GM19239 (cell line): ENCODE results near the gene CSMD2.

Experiments used
- DNase-seq: peaks from one replicate; pipeline ENCODE4 v3.0.0; 2011; ENCODE audit warnings: low spot score; ENCODE audit not compliant: insufficient read length
- FAIRE-seq: peaks from 2 replicates; lab custom pipeline; 2011; peaks lifted over from hg19 to GRCh38; lab: Jason Lieb, UNC

The CSMD2 gene

GRCh38 chr1:34065498-34065897 is 99.5 kb downstream of the CSMD2 start:
- FAIRE-seq (no peak), DNase-seq (no peak)

- no peak for FAIRE-seq
- no peak for DNase-seq
These were observed 104.1 kb downstream of the CSMD2 start for GRCh38 chr1:34060901-34061415.

- FAIRE-seq (no peak), DNase-seq (no peak)
These were observed 104.8 kb downstream of the CSMD2 start for GRCh38 chr1:34060187-34060730.

DNA sequence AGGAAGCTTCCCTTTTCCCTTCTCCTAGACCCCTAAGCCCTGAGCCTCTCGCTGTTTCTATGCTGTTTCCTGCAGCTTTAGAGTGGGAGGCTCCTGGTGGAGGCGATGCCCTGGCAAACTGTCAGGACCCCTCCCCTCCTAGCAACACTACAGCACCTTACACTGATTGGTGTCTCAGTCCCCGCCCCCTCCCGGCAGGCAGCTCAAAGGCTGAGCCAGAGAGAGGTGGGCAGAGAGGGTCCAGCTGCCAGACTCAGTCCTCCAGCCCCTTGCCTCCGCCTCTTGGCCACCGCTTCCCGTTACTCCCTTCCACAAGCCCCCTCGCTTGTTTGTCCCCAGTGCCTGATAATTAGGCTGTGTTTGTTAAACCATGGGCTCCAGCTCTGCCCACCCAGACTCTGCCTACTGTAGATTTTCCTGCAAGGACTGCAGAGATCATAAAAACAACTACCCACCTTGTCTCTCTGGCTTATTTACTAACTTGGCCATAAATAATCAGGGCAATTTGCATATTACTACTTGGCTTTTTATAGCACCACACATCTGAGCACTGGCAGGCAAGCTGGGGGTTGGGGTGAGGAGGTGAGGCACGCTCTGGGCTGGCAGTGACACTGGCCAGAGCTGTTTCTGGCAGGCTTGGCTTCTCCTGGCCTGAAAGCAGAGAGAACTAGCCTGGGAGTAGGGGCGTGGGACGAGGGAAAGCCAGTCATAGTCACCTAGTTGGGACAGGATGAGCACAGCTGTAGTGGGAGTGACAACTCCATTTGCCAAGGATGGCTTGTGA is 107.5 kb downstream of the CSMD2 start:
- no peak for FAIRE-seq
- DNase-seq, result no peak

- no peak for FAIRE-seq
- no peak for DNase-seq
These were observed 109.2 kb downstream of the CSMD2 start for GRCh38 chr1:34055818-34056217.

DNA sequence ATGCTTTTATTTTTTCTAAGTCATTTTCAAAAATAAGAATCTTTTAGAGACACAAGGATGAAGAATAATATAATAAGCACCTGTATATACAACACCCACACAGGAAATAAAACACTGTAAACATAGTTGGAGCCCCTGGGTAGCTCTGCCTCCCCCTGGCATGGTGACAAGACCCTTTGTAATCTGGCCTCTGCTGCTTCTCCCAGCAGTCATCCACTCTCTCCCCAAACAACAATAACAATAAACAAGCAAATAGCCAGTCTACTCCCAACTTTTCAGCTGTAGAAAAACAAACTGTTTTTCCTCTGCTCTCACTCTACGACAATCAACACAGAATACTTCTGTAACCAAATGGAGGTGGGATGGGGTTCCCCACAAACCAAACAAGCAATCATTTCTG is 110.1 kb downstream of the CSMD2 start:
- no peak for FAIRE-seq
- no peak for DNase-seq

DNA sequence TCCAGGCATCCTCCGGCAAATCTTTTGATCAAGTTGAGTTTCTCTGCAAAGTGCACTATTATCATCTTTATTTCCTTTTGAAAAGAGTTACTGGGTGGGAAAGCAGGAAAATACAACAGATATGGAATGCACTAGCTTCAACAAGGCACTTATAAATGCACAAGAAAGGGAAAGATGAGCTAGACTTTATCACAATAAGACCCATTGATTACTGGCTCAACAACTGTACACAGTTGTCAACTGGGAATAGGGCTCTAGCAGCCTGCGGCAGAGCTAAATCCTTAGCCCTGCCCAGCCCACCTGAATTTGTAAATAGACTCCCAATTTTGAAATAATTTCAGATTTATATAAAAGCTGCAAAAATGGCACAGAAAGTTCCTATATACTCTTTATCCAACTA is 111.4 kb downstream of the CSMD2 start:
- FAIRE-seq (no peak), DNase-seq (no peak)

DNA sequence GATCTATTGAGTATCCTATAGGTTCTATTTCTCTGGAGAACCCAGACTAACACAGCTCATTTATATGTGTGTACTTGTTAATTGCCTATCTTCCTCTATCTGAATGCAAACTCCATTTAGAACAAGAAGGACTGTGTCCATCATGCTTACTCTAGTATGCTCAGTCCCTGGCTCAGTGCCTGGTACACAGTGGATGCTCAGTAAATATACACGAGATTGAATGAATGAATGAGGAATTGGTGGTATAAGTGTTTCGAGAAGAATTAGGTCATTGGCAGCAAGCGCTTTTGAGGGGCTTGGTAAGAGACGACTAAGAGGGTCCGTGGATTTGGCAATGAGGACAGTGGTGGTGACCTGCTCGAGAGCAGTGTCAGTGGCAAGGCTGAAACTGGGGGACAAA is 112.5 kb downstream of the CSMD2 start:
- FAIRE-seq, result no peak
- DNase-seq, result no peak

DNA sequence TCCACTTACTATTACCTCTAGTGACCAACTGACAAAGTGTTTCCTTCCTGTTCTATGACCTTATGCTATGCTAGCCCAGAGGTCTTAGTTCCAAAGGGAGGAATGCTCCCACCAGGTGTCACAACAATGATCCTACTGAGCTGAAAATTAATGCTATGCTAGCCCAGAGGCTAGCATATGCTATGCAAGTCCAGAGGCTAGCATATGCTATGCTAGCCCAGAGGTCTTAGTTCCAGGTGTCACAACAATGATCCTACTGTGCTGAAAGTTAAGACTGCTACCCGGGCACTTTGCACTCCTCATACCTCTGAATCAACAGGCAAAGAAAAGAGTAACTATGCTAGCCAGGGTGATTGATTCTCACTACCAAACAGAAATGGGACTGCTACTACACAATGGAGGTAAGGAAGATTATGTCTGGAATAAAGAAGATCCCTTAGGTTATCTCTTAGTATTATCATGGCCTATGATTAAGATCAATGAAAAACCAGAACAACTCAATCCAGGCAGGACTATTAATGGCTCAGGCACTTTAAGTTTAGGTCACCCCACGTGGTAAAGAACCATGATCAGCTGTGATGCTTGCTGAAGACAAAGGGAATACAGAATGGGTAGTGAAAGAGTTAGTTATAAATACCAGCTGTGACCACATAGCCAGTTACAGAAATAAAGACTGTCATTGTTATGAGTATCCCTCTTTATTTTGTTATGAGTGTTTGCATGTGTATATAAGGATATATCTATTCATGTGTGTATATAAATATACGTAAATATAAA is 114.1 kb downstream of the CSMD2 start:
- FAIRE-seq, result no peak
- DNase-seq, result no peak

- no peak for FAIRE-seq
- no peak for DNase-seq
These were observed 115.0 kb downstream of the CSMD2 start for GRCh38 chr1:34049994-34050393.

GRCh38 chr1:34049477-34049876 is 115.6 kb downstream of the CSMD2 start:
- no peak for FAIRE-seq
- DNase-seq, result no peak

GRCh38 chr1:34037856-34038255 is 127.2 kb downstream of the CSMD2 start:
- DNase-seq (no peak), FAIRE-seq (no peak)

- DNase-seq, result no peak
- no peak for FAIRE-seq
These were observed 127.9 kb downstream of the CSMD2 start for GRCh38 chr1:34037109-34037508.

GRCh38 chr1:34034036-34034435 is 131.0 kb downstream of the CSMD2 start:
- no peak for FAIRE-seq
- DNase-seq, result no peak

DNA sequence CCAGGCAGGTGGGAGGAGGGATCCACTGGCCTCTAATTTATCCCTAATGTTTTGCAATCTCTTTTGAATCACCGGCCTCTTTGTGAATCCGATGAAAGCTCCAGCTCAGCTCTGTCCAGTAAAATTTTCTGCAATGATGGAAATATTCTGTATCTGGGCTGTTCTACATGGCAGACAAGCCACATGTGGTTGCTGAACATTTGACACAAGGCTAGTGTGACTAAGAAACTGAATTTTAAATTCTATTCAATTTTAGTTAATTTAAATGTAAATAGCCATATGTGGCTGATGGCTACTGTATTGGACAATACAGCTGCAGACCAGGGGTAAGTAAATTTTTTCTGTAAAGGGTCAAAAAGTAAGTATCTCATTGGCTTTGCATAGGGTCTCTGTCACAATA is 135.1 kb downstream of the CSMD2 start:
- DNase-seq (no peak), FAIRE-seq (no peak)

DNA sequence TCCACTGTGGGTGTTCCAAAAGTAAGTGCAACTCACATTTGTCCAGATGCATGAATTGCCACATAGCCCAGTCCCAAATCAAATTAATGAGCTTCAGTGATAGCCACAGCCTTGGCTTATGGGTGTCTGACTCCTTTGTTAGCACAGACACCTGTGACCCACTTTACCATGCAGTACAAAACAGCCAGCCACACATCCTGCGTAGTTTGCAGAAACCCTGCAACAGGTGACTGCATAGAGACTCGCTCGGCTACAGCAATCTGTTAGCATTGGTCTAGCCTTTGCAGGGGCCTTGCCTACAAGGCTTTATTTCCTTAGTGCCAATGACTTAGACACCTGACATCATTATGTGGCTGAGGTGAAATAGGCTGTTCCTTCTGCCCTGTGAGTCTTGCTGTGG is 135.5 kb downstream of the CSMD2 start:
- DNase-seq (no peak), FAIRE-seq (no peak)

GRCh38 chr1:34028381-34029055 is 136.5 kb downstream of the CSMD2 start:
- DNase-seq (no peak), FAIRE-seq (no peak)

- DNase-seq (no peak), FAIRE-seq (no peak)
These were observed 139.4 kb downstream of the CSMD2 start for GRCh38 chr1:34025675-34026074.

DNA sequence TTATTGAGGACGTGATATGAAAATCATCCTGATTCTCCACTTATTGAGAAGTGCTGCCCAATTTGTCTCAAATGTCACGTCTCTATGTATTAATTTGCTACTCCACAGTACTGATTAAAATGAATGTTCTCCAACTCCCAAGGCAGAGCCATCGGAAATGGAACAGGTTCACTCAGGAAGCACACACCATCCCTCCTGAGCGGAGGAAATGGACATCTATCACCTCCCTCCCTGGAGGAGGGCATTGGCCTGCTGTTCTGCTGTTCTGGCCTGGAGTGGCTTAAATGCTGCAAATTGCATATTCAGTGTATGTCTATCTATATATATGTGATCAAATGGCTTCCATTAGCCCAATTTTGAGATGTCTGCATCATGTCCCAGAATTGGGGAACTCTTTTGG is 140.5 kb downstream of the CSMD2 start:
- no peak for DNase-seq
- FAIRE-seq, result no peak

GRCh38 chr1:34019741-34020552 is 145.1 kb downstream of the CSMD2 start:
- DNase-seq (no peak), FAIRE-seq (no peak)
